ENCODE results near the gene CER1.

DNA sequence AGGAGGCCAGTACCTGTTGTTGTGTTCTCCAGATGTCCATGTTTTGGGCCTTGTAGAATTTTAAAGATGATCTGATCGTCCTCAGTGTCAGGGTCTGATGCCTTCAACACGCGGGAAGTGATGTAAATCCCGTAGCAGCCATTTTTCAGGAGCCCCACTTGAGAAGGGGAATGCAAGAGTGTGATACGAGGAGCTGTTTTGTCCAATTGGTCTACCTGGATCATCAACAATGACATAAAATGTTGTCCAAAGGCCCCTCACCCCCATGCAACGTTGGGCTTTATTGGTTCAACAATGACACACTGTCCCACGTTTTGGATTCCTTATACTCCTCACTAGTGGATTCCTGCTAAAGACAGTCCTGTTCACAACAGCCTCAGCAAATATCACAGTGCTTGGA, 48.1 kb upstream of the CER1 start:
- TF ChIP-seq EZH2 (IDR thresholded peaks at IDR 0.05; ENCODE audit: low read length, unreplicated experiment) (no peak), EZH2phosphoT487 (IDR thresholded peaks at IDR 0.05; ENCODE audit: borderline replicate concordance, low read length) (no peak)
- TF ChIP-seq, protein P1, sequence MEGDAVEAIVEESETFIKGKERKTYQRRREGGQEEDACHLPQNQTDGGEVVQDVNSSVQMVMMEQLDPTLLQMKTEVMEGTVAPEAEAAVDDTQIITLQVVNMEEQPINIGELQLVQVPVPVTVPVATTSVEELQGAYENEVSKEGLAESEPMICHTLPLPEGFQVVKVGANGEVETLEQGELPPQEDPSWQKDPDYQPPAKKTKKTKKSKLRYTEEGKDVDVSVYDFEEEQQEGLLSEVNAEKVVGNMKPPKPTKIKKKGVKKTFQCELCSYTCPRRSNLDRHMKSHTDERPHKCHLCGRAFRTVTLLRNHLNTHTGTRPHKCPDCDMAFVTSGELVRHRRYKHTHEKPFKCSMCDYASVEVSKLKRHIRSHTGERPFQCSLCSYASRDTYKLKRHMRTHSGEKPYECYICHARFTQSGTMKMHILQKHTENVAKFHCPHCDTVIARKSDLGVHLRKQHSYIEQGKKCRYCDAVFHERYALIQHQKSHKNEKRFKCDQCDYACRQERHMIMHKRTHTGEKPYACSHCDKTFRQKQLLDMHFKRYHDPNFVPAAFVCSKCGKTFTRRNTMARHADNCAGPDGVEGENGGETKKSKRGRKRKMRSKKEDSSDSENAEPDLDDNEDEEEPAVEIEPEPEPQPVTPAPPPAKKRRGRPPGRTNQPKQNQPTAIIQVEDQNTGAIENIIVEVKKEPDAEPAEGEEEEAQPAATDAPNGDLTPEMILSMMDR (conservative IDR thresholded peaks at IDR 0.05; ENCODE audit: low read depth, low read length) = no peak
